Measurements from ENCODE around the gene RAD51B.

Gene RAD51B

GRCh38 chr14:68576496-68577244 lies 757.1 kb downstream of the RAD51B start:
- DNase-seq (ENCODE audit: insufficient read length, low spot score) (no peak), FAIRE-seq (no peak)

DNA sequence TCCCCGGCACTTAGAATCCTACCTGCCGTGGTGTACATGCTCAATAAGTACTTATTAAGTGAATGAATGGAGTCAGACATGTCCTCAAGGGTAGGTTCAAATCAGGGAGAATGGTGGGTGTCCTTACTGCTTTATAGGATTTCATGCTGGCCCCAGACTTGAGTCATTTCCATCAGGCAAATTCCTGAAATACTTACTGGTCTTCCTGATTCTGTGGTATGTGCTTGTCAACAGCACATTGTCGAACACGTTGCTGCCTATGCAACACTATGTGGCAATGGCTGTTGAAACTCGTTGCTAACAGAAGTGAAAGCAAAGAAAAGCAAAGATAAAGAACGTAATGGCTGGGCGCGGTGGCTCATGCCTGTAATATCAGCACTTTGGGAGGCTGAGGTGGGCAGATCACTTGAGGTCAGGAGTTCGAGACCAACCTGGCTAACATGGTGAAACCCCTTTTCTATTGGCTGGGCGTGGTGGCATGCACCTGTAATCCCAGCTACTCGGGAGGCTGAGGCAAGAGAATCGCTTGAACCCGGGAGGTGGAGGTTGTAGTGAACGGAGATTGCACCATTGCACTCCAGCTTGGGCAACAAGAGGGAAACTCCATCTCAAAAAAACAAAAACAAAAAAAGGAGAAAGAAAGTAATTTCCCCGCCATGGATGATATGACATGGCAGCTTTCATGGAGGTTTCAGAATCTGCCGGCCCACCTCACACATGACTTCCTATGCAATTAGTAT lies 758.4 kb downstream of the RAD51B start:
- no peak for FAIRE-seq

More at GRCh38 chr14:68576496-68577244, 757.1 kb downstream of the RAD51B start:
- TF ChIP-seq POLR2A (IDR thresholded peaks at IDR 0.05; ENCODE audit: low read depth, low read length) (no peak), TAF1 (IDR thresholded peaks at IDR 0.05; ENCODE audit: low read depth, low read length) (no peak), POLR2AphosphoS5 (IDR thresholded peaks at IDR 0.05; ENCODE audit: low read depth, low read length) (no peak), PAX5 (IDR thresholded peaks at IDR 0.05; ENCODE audit: insufficient read depth, low read length, severe bottlenecking) (no peak), POU2F2 (IDR thresholded peaks at IDR 0.05; ENCODE audit: low read depth, low read length) (no peak), SPI1 (IDR thresholded peaks at IDR 0.05; ENCODE audit: low read depth, low read length) (no peak)

DNA sequence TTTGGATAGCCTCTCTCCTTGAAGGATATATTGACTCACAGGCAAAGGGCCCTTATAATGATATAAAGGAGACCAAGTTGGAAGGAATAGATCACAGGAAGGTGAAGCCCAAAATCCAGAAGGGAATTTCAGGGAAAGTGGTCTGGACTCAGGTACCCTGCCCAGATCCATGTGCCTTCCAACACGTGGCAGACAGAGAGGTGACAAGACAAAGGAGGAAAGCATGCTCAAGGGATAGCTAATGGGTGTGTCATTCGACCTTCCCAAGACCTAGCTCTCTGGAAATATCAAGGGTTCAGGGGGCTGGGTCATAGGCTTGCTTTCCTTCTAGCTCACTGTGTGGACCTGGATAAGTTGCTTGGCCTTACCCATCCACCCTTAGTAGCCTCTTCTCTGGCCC lies 759.0 kb downstream of the RAD51B start:
- FAIRE-seq (no peak), DNase-seq (ENCODE audit: insufficient read length, low spot score) (no peak)
- no peak for TF ChIP-seq SPI1 (IDR thresholded peaks at IDR 0.05; ENCODE audit: low read depth, low read length)
- no peak for TF ChIP-seq POLR2AphosphoS5 (IDR thresholded peaks at IDR 0.05; ENCODE audit: low read depth, low read length)
- TF ChIP-seq TAF1 (IDR thresholded peaks at IDR 0.05; ENCODE audit: low read depth, low read length): no peak
- no peak for TF ChIP-seq POLR2A (IDR thresholded peaks at IDR 0.05; ENCODE audit: low read depth, low read length)
- TF ChIP-seq POU2F2 (IDR thresholded peaks at IDR 0.05; ENCODE audit: low read depth, low read length): no peak

More for the DNA sequence above, 758.4 kb downstream of the RAD51B start:
- no peak for DNase-seq (ENCODE audit: insufficient read length, low spot score)
- TF ChIP-seq TAF1 (IDR thresholded peaks at IDR 0.05; ENCODE audit: low read depth, low read length): no peak
- TF ChIP-seq POU2F2 (IDR thresholded peaks at IDR 0.05; ENCODE audit: low read depth, low read length): no peak
- TF ChIP-seq PAX5 (IDR thresholded peaks at IDR 0.05; ENCODE audit: insufficient read depth, low read length, severe bottlenecking): no peak
- no peak for TF ChIP-seq POLR2AphosphoS5 (IDR thresholded peaks at IDR 0.05; ENCODE audit: low read depth, low read length)
- TF ChIP-seq SPI1 (IDR thresholded peaks at IDR 0.05; ENCODE audit: low read depth, low read length): no peak
- TF ChIP-seq POLR2A (IDR thresholded peaks at IDR 0.05; ENCODE audit: low read depth, low read length): no peak

GRCh38 chr14:68580096-68580645 lies 760.6 kb downstream of the RAD51B start:
- FAIRE-seq (no peak), DNase-seq (ENCODE audit: insufficient read length, low spot score) (no peak)
- TF ChIP-seq POLR2A (IDR thresholded peaks at IDR 0.05; ENCODE audit: low read depth, low read length) (no peak), POLR2AphosphoS5 (IDR thresholded peaks at IDR 0.05; ENCODE audit: low read depth, low read length) (no peak), PAX5 (IDR thresholded peaks at IDR 0.05; ENCODE audit: insufficient read depth, low read length, severe bottlenecking) (no peak), SPI1 (IDR thresholded peaks at IDR 0.05; ENCODE audit: low read depth, low read length) (no peak), TAF1 (IDR thresholded peaks at IDR 0.05; ENCODE audit: low read depth, low read length) (no peak), POU2F2 (IDR thresholded peaks at IDR 0.05; ENCODE audit: low read depth, low read length) (no peak)

DNA sequence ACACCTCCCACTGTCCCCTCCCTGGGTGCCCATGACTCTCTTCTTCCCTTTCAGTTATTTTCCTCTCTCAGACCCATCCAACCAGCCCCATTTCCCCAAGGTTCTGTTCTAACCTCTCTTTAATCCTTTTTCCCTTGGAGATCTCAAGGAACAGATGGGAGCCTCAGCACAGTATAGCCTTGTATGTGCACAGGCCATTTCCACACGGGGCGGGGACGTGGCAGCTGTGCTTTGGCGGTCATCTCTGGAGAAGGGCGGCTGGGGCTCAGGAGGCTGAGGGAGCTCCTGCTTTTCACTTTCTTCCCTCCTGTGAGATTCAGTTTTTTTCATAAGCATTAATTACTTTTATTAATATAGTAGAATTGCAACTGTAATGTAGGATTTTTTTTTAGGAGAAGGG lies 761.1 kb downstream of the RAD51B start:
- DNase-seq (ENCODE audit: insufficient read length, low spot score) (no peak), FAIRE-seq (no peak)
- no peak for TF ChIP-seq PAX5 (IDR thresholded peaks at IDR 0.05; ENCODE audit: insufficient read depth, low read length, severe bottlenecking)

DNA sequence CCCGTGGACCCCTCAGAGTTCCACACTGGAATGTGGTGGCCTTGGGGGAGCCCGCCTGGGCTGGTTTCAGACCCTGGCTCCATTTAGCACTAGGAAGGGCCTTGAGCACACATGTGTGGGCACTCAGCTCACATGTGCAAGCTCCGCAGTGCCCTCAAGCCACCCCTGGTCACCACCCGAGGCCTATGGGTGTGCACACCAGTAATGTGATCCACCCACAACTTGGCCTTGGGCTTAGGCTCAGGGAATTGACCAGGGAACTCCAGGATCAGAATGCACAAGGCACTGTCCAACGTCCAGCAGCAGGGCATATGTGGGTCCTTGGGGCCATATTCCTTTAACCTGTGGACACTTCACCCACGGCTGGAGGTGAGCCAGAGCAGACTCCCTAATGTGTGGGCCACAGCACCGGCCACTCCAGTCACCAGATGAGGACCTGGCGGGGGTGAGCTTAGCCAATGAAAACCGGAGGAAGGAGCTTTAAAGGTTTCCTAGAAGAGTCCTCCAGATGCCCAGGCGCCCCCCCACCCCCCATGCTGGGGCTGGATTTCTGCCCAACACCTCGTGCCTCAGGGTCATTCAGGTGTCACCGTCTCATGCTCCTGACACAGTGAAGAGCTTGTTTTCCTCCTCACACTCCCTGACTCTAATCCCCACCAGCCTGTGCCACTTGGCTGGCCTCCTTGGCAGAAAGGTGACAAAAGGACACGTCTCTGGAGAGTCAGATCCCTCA lies 764.1 kb downstream of the RAD51B start:
- DNase-seq (ENCODE audit: insufficient read length, low spot score) (no peak), FAIRE-seq (no peak)
- TF ChIP-seq TAF1 (IDR thresholded peaks at IDR 0.05; ENCODE audit: low read depth, low read length) (no peak), POLR2A (IDR thresholded peaks at IDR 0.05; ENCODE audit: low read depth, low read length) (no peak), POLR2AphosphoS5 (IDR thresholded peaks at IDR 0.05; ENCODE audit: low read depth, low read length) (no peak), POU2F2 (IDR thresholded peaks at IDR 0.05; ENCODE audit: low read depth, low read length) (no peak), PAX5 (IDR thresholded peaks at IDR 0.05; ENCODE audit: insufficient read depth, low read length, severe bottlenecking) (no peak), SPI1 (IDR thresholded peaks at IDR 0.05; ENCODE audit: low read depth, low read length) (no peak)

DNA sequence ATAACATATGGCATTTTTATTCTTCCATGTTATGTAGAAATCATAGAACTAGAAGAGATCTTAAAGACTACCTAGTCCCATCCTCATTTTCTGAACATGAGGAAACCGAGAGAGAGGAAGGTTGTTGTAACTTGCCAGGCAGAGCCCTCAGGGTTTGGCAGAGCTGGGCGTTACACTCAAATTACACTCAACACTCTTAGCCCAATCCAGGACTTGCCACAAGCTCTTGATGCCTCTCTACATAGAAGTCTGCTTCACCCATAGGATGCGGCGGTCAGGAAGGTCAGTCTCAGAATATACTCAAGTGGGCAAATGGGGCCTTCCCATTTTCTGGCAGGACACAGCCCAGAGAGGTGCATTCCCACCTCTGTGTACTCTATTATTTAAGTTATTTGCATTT lies 765.2 kb downstream of the RAD51B start:
- FAIRE-seq (no peak), DNase-seq (ENCODE audit: insufficient read length, low spot score) (no peak)
- TF ChIP-seq TAF1 (IDR thresholded peaks at IDR 0.05; ENCODE audit: low read depth, low read length) (no peak), POLR2AphosphoS5 (IDR thresholded peaks at IDR 0.05; ENCODE audit: low read depth, low read length) (no peak), POLR2A (IDR thresholded peaks at IDR 0.05; ENCODE audit: low read depth, low read length) (no peak), POU2F2 (IDR thresholded peaks at IDR 0.05; ENCODE audit: low read depth, low read length) (no peak), SPI1 (IDR thresholded peaks at IDR 0.05; ENCODE audit: low read depth, low read length) (no peak), PAX5 (IDR thresholded peaks at IDR 0.05; ENCODE audit: insufficient read depth, low read length, severe bottlenecking) (no peak)

GRCh38 chr14:68585690-68586089 lies 766.1 kb downstream of the RAD51B start:
- FAIRE-seq: no peak
- DNase-seq (ENCODE audit: insufficient read length, low spot score): no peak
- TF ChIP-seq SPI1 (IDR thresholded peaks at IDR 0.05; ENCODE audit: low read depth, low read length) (no peak), POLR2AphosphoS5 (IDR thresholded peaks at IDR 0.05; ENCODE audit: low read depth, low read length) (no peak), POU2F2 (IDR thresholded peaks at IDR 0.05; ENCODE audit: low read depth, low read length) (no peak), POLR2A (IDR thresholded peaks at IDR 0.05; ENCODE audit: low read depth, low read length) (no peak), PAX5 (IDR thresholded peaks at IDR 0.05; ENCODE audit: insufficient read depth, low read length, severe bottlenecking) (no peak), TAF1 (IDR thresholded peaks at IDR 0.05; ENCODE audit: low read depth, low read length) (no peak)

Measured in GM12891 (cell line).